H1 (cell line): ENCODE results near the gene GNAO1. TPM values are rescaled to one million over a fixed set of nuclear protein-coding genes. Genes with fewer than 3 reads are reported as not detected.

ENCODE experiments used
- CTCF ChIA-PET: fragments of 300-600 bp; sonication (Branson Sonifier 250); formaldehyde crosslinking; loops from one replicate; lab custom pipeline; 2021; ENCODE audit not compliant: partially characterized antibody; lab: Charles Lee
- POLR2A ChIA-PET: fragments of 300-600 bp; sonication (Branson Sonifier 250); formaldehyde crosslinking; loops from one replicate; lab custom pipeline; 2021; ENCODE audit warnings: inconsistent platforms; ENCODE audit not compliant: partially characterized antibody; lab: Charles Lee
- DNase-seq, 2 experiments: peaks; one replicate each; pipeline versions ENCODE4 v3.0.0 to v3.0.0-alpha.2; 2010 to 2022; ENCODE audit warnings: low spot score in 2 of 2, low read depth in 1 of 2, mixed read lengths in 1 of 2
- FAIRE-seq: peaks from 2 replicates; lab custom pipeline; 2011; peaks lifted over from hg19 to GRCh38; lab: Jason Lieb, UNC
- H2AFZ ChIP-seq: 2 replicates; pipeline ENCODE4 v1.8.1; 2012; ENCODE audit warnings: low read length, inconsistent platforms
- H2AK5ac ChIP-seq: 2 replicates; pipeline ENCODE4 v1.6.1; 2013; ENCODE audit warnings: low read depth, low read length
- H2BK120ac ChIP-seq: replicated peaks from 2 replicates; pipeline ENCODE3; 2013; ENCODE audit warnings: low read depth, low read length, inconsistent platforms
- H2BK12ac ChIP-seq: 2 replicates; pipeline ENCODE4 v1.6.1; 2013; ENCODE audit warnings: low read depth, low read length
- H2BK15ac ChIP-seq: 2 replicates; pipeline ENCODE4 v1.6.1; 2013; ENCODE audit warnings: low read length
- H2BK20ac ChIP-seq: 2 replicates; pipeline ENCODE4 v1.6.1; 2013; ENCODE audit warnings: low read length
- H2BK5ac ChIP-seq: 2 replicates; pipeline ENCODE4 v1.6.1; 2013; ENCODE audit warnings: low read depth, low read length
- H3K14ac ChIP-seq: 2 replicates; pipeline ENCODE4 v1.6.1; 2013; ENCODE audit warnings: inconsistent platforms; ENCODE audit not compliant: insufficient read length
- H3K18ac ChIP-seq: 2 replicates; pipeline ENCODE4 v1.6.1; 2013; ENCODE audit warnings: low read length; ENCODE audit errors: extremely low read depth
- H3K23ac ChIP-seq: 2 replicates; pipeline ENCODE4 v1.6.1; 2013; ENCODE audit warnings: inconsistent platforms; ENCODE audit not compliant: insufficient read length
- H3K23me2 ChIP-seq: 2 replicates; pipeline ENCODE4 v1.6.1; 2013; ENCODE audit warnings: low read depth, low read length
- H3K27ac ChIP-seq: 2 replicates; pipeline ENCODE4 v1.6.1; 2011; ENCODE audit warnings: low read depth, low read length, inconsistent platforms
- H3K27me3 ChIP-seq, 4 experiments: replicated peaks in 1 of 4; 1 replicate in 1 of 4; 2 replicates in 3 of 4; pipeline versions ENCODE4 v1.6.1 to v1.8.1; 2011 to 2013; ENCODE audit warnings: low read length in 3 of 4, mild to moderate bottlenecking in 3 of 4, inconsistent platforms in 2 of 4, mixed read lengths in 2 of 4, moderate library complexity in 1 of 4; ENCODE audit not compliant: control insufficient read depth in 3 of 4, insufficient read depth in 3 of 4; ENCODE audit errors: extremely low read depth in 1 of 4
- H3K36me3 ChIP-seq, 4 experiments: 2 replicates each; pipeline versions ENCODE4 v1.6.1 to v1.8.1; 2011 to 2013; ENCODE audit warnings: mild to moderate bottlenecking in 4 of 4, low read length in 3 of 4, moderate library complexity in 2 of 4, control low read depth in 1 of 4, inconsistent platforms in 1 of 4; ENCODE audit not compliant: insufficient read depth in 4 of 4, control insufficient read depth in 2 of 4
- H3K4ac ChIP-seq: replicated peaks from 2 replicates; pipeline ENCODE3; 2013; ENCODE audit warnings: low read length, low read depth, mixed read lengths, inconsistent platforms; ENCODE audit not compliant: insufficient read length
- H3K4me1 ChIP-seq, 4 experiments: replicated peaks in 1 of 4; 1 replicate in 1 of 4; 2 replicates in 3 of 4; pipeline versions ENCODE4 v1.6.1 to v1.8.1; 2011 to 2013; ENCODE audit warnings: low read length in 3 of 4, inconsistent platforms in 2 of 4, mixed read lengths in 1 of 4; ENCODE audit not compliant: insufficient read depth in 4 of 4, control insufficient read depth in 3 of 4
- H3K4me2 ChIP-seq, 2 experiments: 2 replicates each; pipeline versions ENCODE4 v1.6.1 to v1.8.1; 2011 to 2013; ENCODE audit warnings: low read depth in 2 of 2, low read length in 2 of 2, control low read depth in 1 of 2, inconsistent platforms in 1 of 2, mild to moderate bottlenecking in 1 of 2; ENCODE audit not compliant: insufficient read depth in 1 of 2
- H3K4me3 ChIP-seq, 4 experiments: fragments of 200-600, 300-600 bp in 1 of 4; sonication (generic), shearing (Covaris generic), sonication (Bioruptor Twin) in 1 of 4; 2 replicates each; pipeline versions ENCODE4 v1.5.1 to v1.8.1; 2011 to 2016; ENCODE audit warnings: low read length in 4 of 4, low read depth in 3 of 4, control low read depth in 2 of 4, inconsistent platforms in 2 of 4, mild to moderate bottlenecking in 2 of 4, mixed read lengths in 1 of 4, moderate library complexity in 1 of 4; ENCODE audit not compliant: insufficient read depth in 2 of 4; ENCODE audit errors: extremely low read depth in 1 of 4
- H3K56ac ChIP-seq: replicated peaks from 2 replicates; pipeline ENCODE3; 2013; ENCODE audit warnings: low read depth, mild to moderate bottlenecking, mixed read lengths, low read length, inconsistent platforms; ENCODE audit not compliant: insufficient read length
- H3K79me1 ChIP-seq: 2 replicates; pipeline ENCODE4 v1.6.1; 2013; ENCODE audit warnings: low read depth, low read length, control low read depth
- H3K79me2 ChIP-seq, 2 experiments: 2 replicates each; pipeline versions ENCODE4 v1.6.1 to v1.8.1; 2012 to 2013; ENCODE audit warnings: low read length in 2 of 2, mild to moderate bottlenecking in 2 of 2, inconsistent platforms in 1 of 2; ENCODE audit not compliant: insufficient read depth in 2 of 2, control insufficient read depth in 1 of 2
- H3K9ac ChIP-seq, 4 experiments: replicated peaks in 1 of 4; 1 replicate in 1 of 4; 2 replicates in 3 of 4; pipeline versions ENCODE4 v1.6.1 to v1.8.1; 2011 to 2013; ENCODE audit warnings: low read depth in 3 of 4, low read length in 3 of 4, control low read depth in 2 of 4, mild to moderate bottlenecking in 2 of 4, moderate library complexity in 2 of 4, inconsistent platforms in 1 of 4; ENCODE audit errors: extremely low read depth in 1 of 4
- H3K9me3 ChIP-seq, 2 experiments: 2 replicates each; pipeline versions ENCODE4 v1.6.1 to v1.8.1; 2012 to 2013; ENCODE audit warnings: mild to moderate bottlenecking in 2 of 2, moderate library complexity in 2 of 2, control low read depth in 1 of 2, inconsistent platforms in 1 of 2, low read depth in 1 of 2, low read length in 1 of 2, mixed read lengths in 1 of 2; ENCODE audit not compliant: insufficient read depth in 2 of 2
- H4K20me1 ChIP-seq, 2 experiments: replicated peaks in 1 of 2; 2 replicates each; pipeline versions ENCODE3 to v1.8.1; 2011 to 2013; ENCODE audit warnings: inconsistent platforms in 2 of 2, low read length in 2 of 2, mild to moderate bottlenecking in 1 of 2; ENCODE audit not compliant: insufficient read depth in 2 of 2, control insufficient read depth in 1 of 2
- H4K5ac ChIP-seq: 2 replicates; pipeline ENCODE4 v1.6.1; 2013; ENCODE audit warnings: low read length, low read depth, mixed read lengths, inconsistent platforms; ENCODE audit not compliant: insufficient read length
- H4K8ac ChIP-seq: 2 replicates; pipeline ENCODE4 v1.8.0; 2013; ENCODE audit warnings: mild to moderate bottlenecking, moderate library complexity, low read length, inconsistent platforms; ENCODE audit not compliant: insufficient read depth; ENCODE audit errors: extremely low read depth
- H4K91ac ChIP-seq: replicated peaks from 2 replicates; pipeline ENCODE3; 2013; ENCODE audit warnings: low read length, mixed read lengths, inconsistent platforms; ENCODE audit not compliant: insufficient read length
- EGR1 ChIP-seq: IDR thresholded peaks from 2 replicates; pipeline ENCODE4 v1.6.1; 2011; ENCODE audit warnings: low read depth, low read length, borderline replicate concordance
- GABPA ChIP-seq: IDR thresholded peaks from 2 replicates; pipeline ENCODE4 v1.6.1; 2011; ENCODE audit warnings: mild to moderate bottlenecking, low read length, moderate library complexity, borderline replicate concordance; ENCODE audit not compliant: insufficient read depth
- PHF8 ChIP-seq: fragments of 200-600 bp; sonication (generic); conservative IDR thresholded peaks from 2 replicates; pipeline ENCODE4 v1.7.1; 2012; ENCODE audit warnings: low read depth, mild to moderate bottlenecking, inconsistent platforms, low read length, moderate library complexity
- POLR2AphosphoS5 ChIP-seq: IDR thresholded peaks from 2 replicates; pipeline ENCODE4 v1.6.1; 2011; ENCODE audit warnings: low read depth, low read length
- WGBS, 2 experiments: shearing (Covaris generic) in 1 of 2; methylation state at CpG; one replicate each; pipeline versions ENCODE4 v1.1.6 to v1.1.7; 2013 to 2015; ENCODE audit warnings: low lambda C conversion rate in 2 of 2, mixed read lengths in 2 of 2, inconsistent platforms in 1 of 2, low coverage in 1 of 2, missing lambda C conversion rate in 1 of 2; ENCODE audit not compliant: insufficient replicate concordance in 2 of 2, insufficient coverage in 1 of 2, insufficient read length in 1 of 2; ENCODE audit errors: extremely low coverage in 1 of 2, missing lambda C conversion rate in 1 of 2; 5-methylcytosine and 5-hydroxymethylcytosine counted together
- polyA plus RNA-seq, 7 experiments: library from polyadenylated mRNA; depleted of rRNA in 3 of 7; stranded (reverse) in 5 of 7; unstranded in 2 of 7; fragments of >200 nt in 5 of 7; fragments of 200-250 nt in 2 of 7; gene quantifications; 1 replicate in 5 of 7; 2 replicates in 1 of 7; 4 replicates in 1 of 7; pipeline versions ENCODE4 v1.2.1 to v1.2.3, GENCODE V29; 2011 to 2013; ENCODE audit warnings: missing spikeins in 2 of 7, mixed read lengths in 2 of 7
- total RNA-seq: library from RNA; stranded (reverse); fragmentation: NEBNext Ultra II Directional; extraction: Animal tissue kit (Norgen Biotek cat#: 25700); gene quantifications from 2 replicates; pipeline ENCODE4 v1.2.1, GENCODE V29; 2021

GNAO1 gene
- total and polyA plus RNA-seq, 2 of the 8 experiments (the other 6 are each of a cell fraction or from before 2014, with no cell fraction given): 6.7 to 34.4 TPM

GRCh38 chr16:56161658-56162057, 29.6 kb upstream of the GNAO1 start:
- Histone ChIP-seq H2AFZ (no peak overlapping the region), H3K14ac (no peak overlapping the region), H3K27ac (no peak overlapping the region), H3K9ac (no peak overlapping the region), H3K23me2 (no peaks in the 10 kb centered on the region), H4K8ac (no peak overlapping the region), H3K4me2 (no peak overlapping the region), H2BK12ac (no peak overlapping the region), H3K56ac (no peak overlapping the region), H3K79me2 (no peaks in the 10 kb centered on the region), H3K79me1 (no peaks in the 10 kb centered on the region), H3K4me1 (no peaks in the 10 kb centered on the region), H4K5ac (no peak overlapping the region), H3K9me3 (no peaks in the 10 kb centered on the region), H2BK5ac (no peak overlapping the region), H4K20me1 (no peaks in the 10 kb centered on the region), H3K18ac (no peak overlapping the region), H3K27me3 (no peaks in the 10 kb centered on the region), H2BK120ac (no peak overlapping the region), H4K91ac (no peak overlapping the region), H3K4ac (no peak overlapping the region), H2BK15ac (no peak overlapping the region), H3K4me3 (no peak overlapping the region), H2BK20ac (no peak overlapping the region), H3K36me3 (no peaks in the 10 kb centered on the region), H3K23ac (no peak overlapping the region), H2AK5ac (no peak overlapping the region)
- FAIRE-seq: no peak
- ChIA-PET CTCF (interaction anchor here (1.2 kb wide), 1 partner anchor 697 kb away, joined by 3 read pairs; no protein-coding TSS in a partner anchor), POLR2A (no interaction called here)
- no peak for DNase-seq
- WGBS, 2 experiments: 89% methylated on average over 4 of the region's 4 CpGs; no CpG with 5 or more reads in 1 of the 2 experiments
- TF ChIP-seq GABPA: no peak
- no peak for TF ChIP-seq POLR2AphosphoS5
- no peak for TF ChIP-seq EGR1
- no peak for TF ChIP-seq PHF8
